Upper lobe of left lung (tissue), 4 donors: Measurements from ENCODE around the gene PAPPA.

ENCODE experiments used
- POLR2A ChIP-seq, 4 donors: fragments of 450-650 bp; IDR thresholded peaks; one replicate each; pipeline ENCODE4 v1.5.1; 2016 to 2017; ENCODE audit warnings: antibody characterized with exemption in 4 of 4, mild to moderate bottlenecking in 2 of 4
- POLR2AphosphoS5 ChIP-seq, 2 donors: sonication (generic); formaldehyde crosslinking; IDR thresholded peaks; one replicate each; pipeline ENCODE4 v1.5.1; 2017; ENCODE audit warnings: antibody characterized with exemption in 2 of 2
- TF ChIP-seq, protein P1 (sequence below), 6 experiments: fragments of 450-650 bp in 4 of 6; fragments of 200-600 bp in 2 of 6; sonication (generic) in 2 of 6; IDR thresholded peaks; one replicate each; pipeline ENCODE4 v1.5.1; 2016 to 2019; ENCODE audit warnings: antibody characterized with exemption in 6 of 6

DNA sequence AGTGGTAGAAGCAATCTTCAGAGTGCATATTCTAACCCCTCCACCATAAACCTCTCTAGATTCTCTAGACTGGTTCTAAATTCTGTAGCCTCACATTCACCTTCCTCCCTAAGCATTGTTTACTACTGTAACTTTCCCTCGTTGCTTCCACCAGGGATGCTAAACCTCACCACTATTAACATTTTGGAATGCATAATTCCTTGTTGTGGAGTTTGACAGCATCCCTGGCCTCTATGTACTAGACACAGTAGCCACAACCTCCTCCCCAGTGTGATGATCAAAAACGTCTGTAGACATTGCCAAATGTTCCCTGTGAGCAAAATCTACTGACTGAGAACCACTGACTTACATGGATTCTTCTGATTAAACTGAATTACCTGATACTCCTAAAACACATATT lies 18.6 kb downstream of the PAPPA start:
- no peak for TF ChIP-seq POLR2A (IDR thresholded peaks at IDR 0.05)
- TF ChIP-seq, protein P1, sequence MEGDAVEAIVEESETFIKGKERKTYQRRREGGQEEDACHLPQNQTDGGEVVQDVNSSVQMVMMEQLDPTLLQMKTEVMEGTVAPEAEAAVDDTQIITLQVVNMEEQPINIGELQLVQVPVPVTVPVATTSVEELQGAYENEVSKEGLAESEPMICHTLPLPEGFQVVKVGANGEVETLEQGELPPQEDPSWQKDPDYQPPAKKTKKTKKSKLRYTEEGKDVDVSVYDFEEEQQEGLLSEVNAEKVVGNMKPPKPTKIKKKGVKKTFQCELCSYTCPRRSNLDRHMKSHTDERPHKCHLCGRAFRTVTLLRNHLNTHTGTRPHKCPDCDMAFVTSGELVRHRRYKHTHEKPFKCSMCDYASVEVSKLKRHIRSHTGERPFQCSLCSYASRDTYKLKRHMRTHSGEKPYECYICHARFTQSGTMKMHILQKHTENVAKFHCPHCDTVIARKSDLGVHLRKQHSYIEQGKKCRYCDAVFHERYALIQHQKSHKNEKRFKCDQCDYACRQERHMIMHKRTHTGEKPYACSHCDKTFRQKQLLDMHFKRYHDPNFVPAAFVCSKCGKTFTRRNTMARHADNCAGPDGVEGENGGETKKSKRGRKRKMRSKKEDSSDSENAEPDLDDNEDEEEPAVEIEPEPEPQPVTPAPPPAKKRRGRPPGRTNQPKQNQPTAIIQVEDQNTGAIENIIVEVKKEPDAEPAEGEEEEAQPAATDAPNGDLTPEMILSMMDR (IDR thresholded peaks at IDR 0.05): no peak
- no peak for TF ChIP-seq POLR2AphosphoS5 (IDR thresholded peaks at IDR 0.05)
